ENCODE measurements around the gene LENEP. TPM values are rescaled to one million over a fixed set of nuclear protein-coding genes. Genes with fewer than 3 reads are reported as not detected.

The LENEP gene
- polyA plus RNA-seq, 1 donor (not counting 4 experiments of a cell fraction or from before 2014, with no cell fraction given): not detected

- H3K27ac ChIP-seq (ENCODE audit: control insufficient read depth, insufficient read depth, low read length): no peak overlapping the region
- H3K4me3 ChIP-seq (ENCODE audit: control insufficient read depth in 2 of 3, extremely low read depth in 1 of 3, insufficient read depth in 2 of 3, low read depth in 1 of 3, low read length in 3 of 3): no peak overlapping the region
- H3K9ac ChIP-seq (ENCODE audit: control insufficient read depth, extremely low read depth, insufficient read depth, low read length): no peak overlapping the region
- H3K4me1 ChIP-seq (ENCODE audit: control insufficient read depth, extremely low read depth, insufficient read depth, low read length): peaks cover 19% of the 10 kb centered on the region
- dilution Hi-C loops (cut with MboI; ENCODE audit: extremely low pct_ligation_motif_present, low sequenced_read_pairs): no loop called here
- H3K4me2 ChIP-seq (ENCODE audit: control insufficient read depth, extremely low read depth, insufficient read depth, low read depth, low read length): no peak overlapping the region
- FAIRE-seq (peak; percentile 81), DNase-seq (ENCODE audit: low read depth, low spot score) (no peak)
- no peaks in the 10 kb centered on the region for H4K20me1 ChIP-seq (ENCODE audit: control insufficient read depth, extremely low read depth, insufficient read depth, low read length)
- H3K27me3 ChIP-seq (ENCODE audit: control insufficient read depth, extremely low read depth, insufficient read depth, low read length): no peaks in the 10 kb centered on the region
- H2AFZ ChIP-seq (ENCODE audit: control insufficient read depth, low read length): no peak overlapping the region
- H3K9me3 ChIP-seq (ENCODE audit: control insufficient read depth, low read depth, low read length): no peaks in the 10 kb centered on the region
- H3K79me2 ChIP-seq (ENCODE audit: control insufficient read depth, insufficient read depth, low read length): no peaks in the 10 kb centered on the region
- H3K36me3 ChIP-seq (ENCODE audit: control insufficient read depth in 2 of 2, extremely low read depth in 1 of 2, insufficient read depth in 2 of 2, low read length in 2 of 2): no peaks in the 10 kb centered on the region
- TF ChIP-seq EZH2 (IDR thresholded peaks at IDR 0.05; ENCODE audit: low read length) (no peak), CTCF (optimal IDR thresholded peaks at IDR 0.05 in 1 of 3, IDR thresholded peaks at IDR 0.05 in 1 of 3, conservative IDR thresholded peaks at IDR 0.05 in 1 of 3; ENCODE audit: extremely low read depth in 1 of 3, insufficient read depth in 2 of 3, low read length in 3 of 3) (no peak)
- H3K9me1 ChIP-seq (ENCODE audit: control insufficient read depth, extremely low read depth, insufficient read depth, low read length): no peaks in the 10 kb centered on the region
Observed at GRCh38 chr1:155026588-155026987, 33.2 kb downstream of the LENEP start.

- DNase-seq (ENCODE audit: low read depth, low spot score) (no peak), FAIRE-seq (no peak)
- peaks cover 15% of the 10 kb centered on the region for H3K4me1 ChIP-seq (ENCODE audit: control insufficient read depth, extremely low read depth, insufficient read depth, low read length)
- H2AFZ ChIP-seq (ENCODE audit: control insufficient read depth, low read length): no peak overlapping the region
- H3K4me2 ChIP-seq (ENCODE audit: control insufficient read depth, extremely low read depth, insufficient read depth, low read depth, low read length): no peak overlapping the region
- H3K27ac ChIP-seq (ENCODE audit: control insufficient read depth, insufficient read depth, low read length): no peak overlapping the region
- H3K79me2 ChIP-seq (ENCODE audit: control insufficient read depth, insufficient read depth, low read length): no peaks in the 10 kb centered on the region
- H3K27me3 ChIP-seq (ENCODE audit: control insufficient read depth, extremely low read depth, insufficient read depth, low read length): no peaks in the 10 kb centered on the region
- no peaks in the 10 kb centered on the region for H3K36me3 ChIP-seq (ENCODE audit: control insufficient read depth in 2 of 2, extremely low read depth in 1 of 2, insufficient read depth in 2 of 2, low read length in 2 of 2)
- no peak overlapping the region for H3K4me3 ChIP-seq (ENCODE audit: control insufficient read depth in 2 of 3, extremely low read depth in 1 of 3, insufficient read depth in 2 of 3, low read depth in 1 of 3, low read length in 3 of 3)
- no peaks in the 10 kb centered on the region for H4K20me1 ChIP-seq (ENCODE audit: control insufficient read depth, extremely low read depth, insufficient read depth, low read length)
- TF ChIP-seq EZH2 (IDR thresholded peaks at IDR 0.05; ENCODE audit: low read length) (no peak), CTCF (optimal IDR thresholded peaks at IDR 0.05 in 1 of 3, IDR thresholded peaks at IDR 0.05 in 1 of 3, conservative IDR thresholded peaks at IDR 0.05 in 1 of 3; ENCODE audit: extremely low read depth in 1 of 3, insufficient read depth in 2 of 3, low read length in 3 of 3) (no peak)
- dilution Hi-C loops (cut with MboI; ENCODE audit: extremely low pct_ligation_motif_present, low sequenced_read_pairs): no loop called here
- no peaks in the 10 kb centered on the region for H3K9me1 ChIP-seq (ENCODE audit: control insufficient read depth, extremely low read depth, insufficient read depth, low read length)
- no peaks in the 10 kb centered on the region for H3K9me3 ChIP-seq (ENCODE audit: control insufficient read depth, low read depth, low read length)
- H3K9ac ChIP-seq (ENCODE audit: control insufficient read depth, extremely low read depth, insufficient read depth, low read length): no peak overlapping the region
Observed at GRCh38 chr1:155029513-155030242, 36.3 kb downstream of the LENEP start.

Data from keratinocyte (primary cell).